HG02759 (cell line): Measurements from ENCODE around the gene PPP4R4.

ENCODE experiments used
- ATAC-seq: cut with Tn5 transposase; IDR thresholded peaks from one replicate; pipeline ENCODE4 v1.9.1; 2021; ENCODE audit warnings: mild to moderate bottlenecking, moderate library complexity; ENCODE audit not compliant: unreplicated experiment

PPP4R4 gene

GRCh38 chr14:94173885-94174603 is at the start of gene PPP4R4:
TSS of gene PPP4R4 (plus strand) at chr14:94174322. CDS start at chr14:94174466, 144 bp downstream.
- ATAC-seq, result peak; percentile 86

GRCh38 chr14:94124582-94125377 is 49.3 kb upstream of the PPP4R4 start:
- no peak for ATAC-seq

GRCh38 chr14:94125659-94126418 is 48.3 kb upstream of the PPP4R4 start:
- ATAC-seq, result no peak

GRCh38 chr14:94126419-94126677 is 47.8 kb upstream of the PPP4R4 start:
- ATAC-seq, result no peak

GRCh38 chr14:94126800-94127199 is 47.3 kb upstream of the PPP4R4 start:
- ATAC-seq, result no peak

- ATAC-seq, result no peak
Observed at GRCh38 chr14:94127330-94127729, 46.8 kb upstream of the PPP4R4 start.

- no peak for ATAC-seq
Observed at GRCh38 chr14:94128216-94128839, 45.8 kb upstream of the PPP4R4 start.

- peak; percentile 92 for ATAC-seq
Observed at GRCh38 chr14:94129111-94129757, 44.9 kb upstream of the PPP4R4 start, which contains the start of gene IFI27L2. TSS of gene IFI27L2 (minus strand) at chr14:94129604. CDS start at chr14:94129564, 40 bp downstream.

GRCh38 chr14:94129758-94130414 is 44.2 kb upstream of the PPP4R4 start:
- no peak for ATAC-seq

GRCh38 chr14:94132285-94132887 is 41.7 kb upstream of the PPP4R4 start:
- ATAC-seq, result no peak

- ATAC-seq, result no peak
Observed at GRCh38 chr14:94135476-94135875, 38.6 kb upstream of the PPP4R4 start.

- peak; percentile 64 for ATAC-seq
Observed at GRCh38 chr14:94136575-94137331, 37.4 kb upstream of the PPP4R4 start.

GRCh38 chr14:94138251-94138650 is 35.9 kb upstream of the PPP4R4 start:
- ATAC-seq, result no peak

- ATAC-seq, result no peak
Observed at GRCh38 chr14:94139006-94139405, 35.1 kb upstream of the PPP4R4 start.

- no peak for ATAC-seq
Observed at GRCh38 chr14:94139421-94139820, 34.7 kb upstream of the PPP4R4 start.

GRCh38 chr14:94142247-94142646 is 31.9 kb upstream of the PPP4R4 start:
- ATAC-seq, result no peak

- no peak for ATAC-seq
Observed at GRCh38 chr14:94142836-94143235, 31.3 kb upstream of the PPP4R4 start.

- no peak for ATAC-seq
Observed at GRCh38 chr14:94143239-94143638, 30.9 kb upstream of the PPP4R4 start.

GRCh38 chr14:94143711-94144110 is 30.4 kb upstream of the PPP4R4 start:
- no peak for ATAC-seq
